NCI-H1417 treated with DMSO at 0.1 percent for 48 hours (cell line): ENCODE measurements around the gene LMBR1L.
A peak's percentile ranks its signal among the peaks of the same experiment; 100 is the strongest.

Experiments
- DNase-seq: peaks from one replicate; lab custom pipeline; 2025; lab: John Stamatoyannopoulos, UW

Gene LMBR1L

DNA sequence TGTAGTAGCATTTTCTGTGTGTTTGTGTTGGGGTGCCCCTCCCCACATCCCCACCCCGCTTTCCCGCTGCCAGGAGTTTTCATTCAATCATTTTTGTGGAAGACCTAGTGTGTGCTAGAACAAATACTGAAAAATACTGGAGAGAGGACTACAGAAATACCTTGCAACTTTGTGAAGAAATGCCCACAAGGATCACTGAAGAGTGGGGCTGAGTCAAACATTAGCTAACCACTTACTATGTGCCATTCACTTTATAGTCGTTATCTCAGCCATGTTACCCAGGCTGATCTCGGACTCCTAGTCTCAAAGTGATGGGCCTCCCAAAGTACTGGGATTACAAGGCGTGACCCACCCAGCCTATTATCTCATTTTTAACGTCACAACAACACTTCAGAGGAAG is 559 bp upstream of the LMBR1L start:
- no peak for DNase-seq

DNA sequence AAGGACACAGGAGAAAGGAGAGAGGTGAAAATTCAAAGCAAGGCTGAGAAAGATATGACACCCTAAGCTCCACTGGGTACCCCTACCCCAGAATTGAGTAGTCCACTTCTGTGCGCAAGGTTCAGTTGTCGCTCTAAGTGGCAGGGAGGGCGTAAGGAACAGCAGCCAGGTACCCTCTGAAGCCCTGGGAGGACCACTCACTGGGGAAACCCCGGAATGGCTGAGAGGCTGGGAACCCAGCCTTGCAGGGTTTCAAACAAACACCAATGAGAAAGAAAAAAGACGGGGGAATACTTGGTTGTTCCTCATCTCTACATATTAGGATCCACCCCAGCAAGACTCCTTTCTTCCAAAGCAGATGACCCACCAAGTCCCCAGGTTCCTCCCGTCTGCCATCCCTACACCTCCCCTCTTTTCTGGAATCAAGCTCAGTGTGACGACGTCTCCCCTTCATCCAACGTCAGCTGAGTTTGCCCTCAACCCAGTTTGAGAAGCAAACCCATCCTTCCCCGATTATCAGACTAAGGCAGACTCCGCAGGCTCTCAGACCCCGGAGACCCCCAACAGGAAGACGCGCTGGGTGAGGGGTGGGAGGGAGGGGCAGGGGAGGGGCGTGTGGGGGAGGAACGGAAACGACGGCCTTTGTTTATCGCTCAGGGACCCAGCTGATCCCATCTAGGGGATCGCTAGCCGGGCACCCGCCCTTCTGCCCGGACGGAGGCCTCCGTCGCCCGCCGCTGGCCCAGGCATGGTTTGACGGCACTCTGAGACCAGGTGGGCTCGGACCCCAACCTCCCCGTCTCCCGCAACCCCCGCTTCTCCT is 795 bp downstream of the LMBR1L start:
- DNase-seq: no peak

DNA sequence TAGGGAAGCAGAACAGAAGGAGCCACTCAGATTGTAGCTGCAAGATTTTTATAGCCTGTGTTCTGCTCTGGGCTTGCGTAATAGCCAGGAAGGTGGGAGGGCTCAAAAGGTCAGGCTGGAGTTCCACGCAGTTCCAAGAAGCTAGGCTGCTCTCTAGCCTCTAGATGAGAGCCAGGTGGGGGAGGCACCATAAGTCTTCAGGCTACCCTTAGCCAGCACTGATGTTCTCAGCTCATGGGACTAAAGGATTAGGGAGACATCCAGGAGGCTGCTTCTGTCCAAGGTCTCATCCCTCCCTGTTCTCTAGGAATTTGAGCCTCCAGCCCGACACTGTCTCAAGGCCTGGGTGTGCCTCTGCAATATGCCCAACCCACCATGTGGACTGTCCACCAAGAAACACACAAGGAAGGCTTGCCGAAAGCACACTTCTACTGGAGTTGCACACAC is 1.7 kb downstream of the LMBR1L start:
- no peak for DNase-seq

DNA sequence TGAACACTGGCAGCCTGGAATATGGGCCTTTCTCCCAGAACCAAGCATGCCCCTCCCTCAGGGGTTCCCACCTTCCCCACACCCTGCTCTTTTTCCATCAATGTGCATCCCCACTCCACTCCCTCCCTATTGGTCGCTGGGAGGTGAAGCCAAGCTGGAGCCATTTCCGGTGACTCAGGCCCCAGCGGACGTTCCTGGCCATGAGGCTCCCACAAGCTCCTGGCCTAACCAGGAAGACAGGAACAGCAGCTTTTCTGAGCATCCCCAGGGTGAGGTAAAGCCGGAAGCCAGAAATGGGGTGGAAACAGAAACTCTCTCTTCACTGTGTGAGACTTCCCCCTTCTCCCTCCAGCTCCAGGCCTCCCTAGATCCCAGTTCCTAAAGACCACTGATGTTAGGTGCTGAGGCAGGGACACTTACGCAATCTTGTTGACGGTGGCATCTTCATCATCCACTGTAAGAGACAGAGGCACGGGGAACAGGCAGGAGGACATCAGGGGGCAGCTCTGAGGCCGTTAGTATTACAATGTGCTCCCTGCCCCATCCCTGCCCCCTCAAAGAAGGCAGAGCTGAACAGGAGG is 5.1 kb downstream of the LMBR1L start:
- DNase-seq: no peak

DNA sequence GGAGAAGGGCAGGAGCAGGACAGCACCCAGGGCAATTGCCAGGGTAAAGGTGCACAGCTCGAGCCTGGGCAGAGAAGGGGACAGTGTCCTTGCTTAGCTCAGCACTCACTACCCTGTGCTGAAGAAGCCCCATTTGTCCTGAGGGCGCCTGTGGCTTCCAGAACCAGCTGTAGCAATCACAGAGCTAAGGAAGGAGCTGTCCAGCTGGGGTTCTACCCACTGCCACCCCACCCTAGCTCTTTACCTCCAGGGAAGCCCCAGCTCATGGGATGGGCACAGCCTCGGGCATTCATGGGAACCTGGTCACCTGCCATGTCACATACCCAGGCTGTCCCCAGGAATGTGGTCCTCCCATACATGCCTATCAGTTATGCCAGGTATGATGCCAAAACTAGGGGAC is 5.8 kb downstream of the LMBR1L start:
- DNase-seq: no peak

DNA sequence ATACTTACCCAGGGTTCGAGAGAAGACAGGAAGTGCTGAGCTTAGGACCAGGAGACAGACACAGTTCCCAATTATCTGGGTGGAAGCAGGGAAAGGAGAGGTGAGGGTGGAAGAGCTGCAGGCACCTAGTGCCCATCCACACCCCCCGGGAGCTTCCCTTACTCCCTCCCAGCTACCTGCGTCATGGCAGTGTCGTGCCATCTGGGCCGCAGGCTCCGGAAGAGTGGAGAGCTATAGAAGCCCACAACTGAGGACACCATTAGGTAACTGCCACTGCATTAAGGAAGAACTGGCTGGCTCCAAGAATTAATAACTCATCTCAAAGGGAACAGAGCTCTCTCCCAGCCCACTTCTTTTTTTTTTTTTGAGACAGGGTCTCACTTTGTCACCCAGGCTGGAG is 10.3 kb downstream of the LMBR1L start:
- no peak for DNase-seq

DNA sequence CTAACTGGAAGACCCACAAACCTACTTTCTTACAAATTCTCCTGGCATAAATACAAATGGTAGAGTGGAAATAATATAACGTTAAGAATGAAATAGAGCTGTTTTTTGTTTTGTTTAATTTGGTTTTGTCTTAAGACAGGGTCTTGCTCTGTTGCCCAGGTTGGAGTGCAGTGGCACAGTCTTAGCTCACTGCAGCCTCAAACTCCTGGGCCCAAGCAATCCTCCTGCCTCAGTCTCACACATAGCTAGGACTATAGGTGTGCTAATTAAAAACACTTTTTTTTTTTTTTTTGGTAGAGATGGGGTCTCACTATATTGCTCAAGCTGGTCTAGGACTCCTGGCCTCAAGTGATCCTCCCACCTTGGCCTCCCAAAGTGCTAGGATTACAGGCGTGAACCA is 11.9 kb downstream of the LMBR1L start:
- DNase-seq: no peak

DNA sequence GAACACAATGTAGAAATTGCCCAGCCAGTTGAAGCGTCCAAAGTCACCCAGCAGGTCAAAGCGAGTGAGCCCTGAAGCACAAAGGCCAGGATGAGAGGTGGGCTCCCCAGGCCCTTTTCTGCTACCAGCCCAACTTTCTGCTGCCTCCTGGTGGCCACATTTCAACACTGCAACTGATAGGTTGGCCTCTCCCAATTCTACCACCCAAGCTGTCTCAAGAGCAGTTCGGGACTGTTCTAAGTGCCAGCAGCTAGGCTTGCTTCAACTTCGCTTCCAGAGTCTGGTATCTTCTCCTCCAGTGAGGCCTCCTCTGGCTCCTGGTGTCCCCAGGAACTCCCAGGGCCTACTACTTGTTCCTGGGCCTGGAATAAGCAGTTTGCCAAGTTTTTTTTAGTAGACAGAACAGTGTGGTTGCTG is 12.6 kb downstream of the LMBR1L start:
- no peak for DNase-seq

DNA sequence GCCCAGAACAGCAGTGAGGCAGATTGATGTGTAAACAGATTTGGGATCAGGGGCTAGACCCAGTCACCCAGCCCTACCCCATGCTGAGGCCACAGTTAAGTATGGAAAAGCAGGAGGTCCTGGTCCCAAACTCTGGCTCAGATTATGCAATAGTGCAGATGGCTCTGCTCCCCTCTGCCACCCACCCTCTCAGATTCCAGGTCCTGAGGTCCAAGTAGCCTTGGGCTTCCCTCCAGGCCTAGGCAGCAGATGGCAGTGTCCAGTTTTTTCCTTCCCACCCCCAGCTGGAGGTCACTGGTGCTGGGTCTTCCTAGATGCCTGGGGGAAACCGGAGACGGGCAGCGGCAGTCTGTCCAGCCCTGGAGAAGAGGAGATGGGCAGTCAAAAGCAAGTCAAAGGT is 13.3 kb downstream of the LMBR1L start:
- no peak for DNase-seq

DNA sequence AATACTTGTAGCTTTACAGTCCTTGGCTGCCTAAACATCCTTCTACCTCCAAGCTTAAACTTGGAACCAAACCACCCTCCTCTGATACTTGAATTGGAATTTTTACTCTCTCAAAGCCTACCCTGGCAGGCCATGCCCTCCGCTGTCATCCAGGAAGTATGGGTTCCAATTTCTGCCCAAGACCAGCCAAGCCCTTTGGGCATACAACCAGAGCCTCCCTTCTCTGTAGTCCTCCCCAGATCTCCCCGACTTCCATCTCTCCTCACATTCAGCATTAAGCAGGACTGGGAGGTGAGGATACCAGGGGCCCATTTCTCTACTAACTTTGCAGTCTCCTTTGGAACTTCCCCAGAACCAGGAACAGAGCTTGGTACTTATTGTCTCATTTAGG is 15.7 kb downstream of the LMBR1L start:
- DNase-seq: no peak

DNA sequence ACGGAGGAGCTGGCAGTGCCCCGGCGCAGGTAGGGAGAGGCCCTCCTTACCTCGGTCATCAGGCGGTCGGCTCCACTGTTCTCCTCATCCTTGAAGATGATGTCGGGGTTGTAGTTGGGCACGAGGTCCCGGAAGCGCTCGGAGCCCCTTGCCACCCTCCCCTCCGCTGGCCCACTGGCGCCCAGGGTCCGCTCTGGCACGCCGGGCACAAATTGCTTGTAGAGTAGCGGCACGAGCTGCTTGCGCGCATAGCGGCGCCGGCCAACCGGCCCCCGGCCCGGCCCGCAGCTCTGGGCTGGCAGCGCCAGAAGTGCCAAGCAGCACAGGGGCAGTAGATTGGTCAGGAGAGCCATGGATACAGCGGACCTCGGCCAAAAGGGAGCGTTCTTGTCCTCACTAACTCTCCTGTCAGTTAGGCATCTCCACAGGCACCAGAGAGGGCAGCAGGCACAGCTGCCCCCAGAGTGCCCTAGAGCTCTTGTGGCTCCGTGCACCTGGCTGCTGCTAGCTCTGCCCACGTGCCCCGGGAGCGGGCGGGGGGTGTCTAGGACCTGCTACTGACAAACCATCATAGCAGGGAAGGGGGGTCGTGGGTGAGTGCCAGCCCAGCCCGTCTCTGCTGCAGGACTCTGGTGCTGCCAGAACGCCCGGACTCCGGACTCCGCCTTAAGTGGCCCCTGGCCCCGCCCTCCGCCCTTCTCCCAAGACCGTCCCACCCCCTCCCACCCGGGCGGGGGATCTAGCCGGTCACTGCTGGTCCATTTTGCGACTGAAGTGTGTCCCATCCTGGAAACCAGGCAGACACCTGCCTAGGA is 16.3 kb downstream of the LMBR1L start, which contains the start of gene DHH:
Gene DHH, minus strand, starts transcription at position 642 of the 815 bp plus-strand sequence. Its CDS starts 289 bp downstream, at position 353.
- peak; percentile 11 for DNase-seq

DNA sequence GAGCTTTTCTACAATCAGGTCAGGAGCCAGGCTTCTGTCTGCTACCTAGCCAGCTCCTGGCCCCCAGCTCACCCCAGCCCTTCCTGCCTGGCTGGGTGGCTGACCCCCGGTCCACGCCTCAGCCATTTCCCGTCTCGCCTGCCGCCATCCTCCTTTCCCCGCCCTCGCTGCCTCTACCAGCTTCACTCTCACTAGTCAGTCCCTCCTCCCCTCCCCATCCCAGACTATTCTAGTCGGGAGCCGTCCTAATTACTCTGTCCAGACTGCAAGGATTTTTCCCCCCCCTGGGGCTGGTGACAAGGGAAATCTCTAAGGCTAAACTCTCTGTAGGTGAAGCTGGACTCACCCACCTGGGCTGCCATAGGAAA is 16.9 kb downstream of the LMBR1L start:
- DNase-seq: no peak

DNA sequence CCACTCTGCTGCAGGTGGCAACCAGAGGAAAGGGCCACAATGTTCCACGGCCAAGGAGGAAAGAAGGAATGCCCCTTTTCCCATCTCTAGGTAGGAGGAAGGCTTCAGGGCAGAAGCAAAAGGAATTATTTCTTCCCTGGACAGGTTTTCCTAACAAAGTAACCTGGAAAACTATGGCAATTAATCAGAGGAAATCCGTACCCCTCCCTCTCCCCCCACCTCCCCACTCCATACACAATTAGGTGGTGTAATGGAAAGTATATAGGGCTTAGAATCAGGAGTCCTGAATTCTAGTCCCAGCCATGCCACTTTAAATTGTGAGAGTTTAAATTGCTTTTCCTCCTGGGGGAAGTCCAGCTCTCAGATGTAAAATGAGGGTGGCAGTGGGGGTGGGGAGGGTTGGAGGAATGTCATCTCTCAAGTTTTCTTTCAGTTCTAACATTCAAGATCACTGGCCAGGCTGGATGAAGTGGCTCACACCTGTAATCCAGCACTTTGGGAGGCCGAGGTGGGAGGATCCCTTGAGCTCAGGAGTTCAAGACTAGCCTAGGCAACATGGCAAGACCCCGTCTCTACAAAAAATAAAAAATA is 17.7 kb downstream of the LMBR1L start:
- DNase-seq: no peak

DNA sequence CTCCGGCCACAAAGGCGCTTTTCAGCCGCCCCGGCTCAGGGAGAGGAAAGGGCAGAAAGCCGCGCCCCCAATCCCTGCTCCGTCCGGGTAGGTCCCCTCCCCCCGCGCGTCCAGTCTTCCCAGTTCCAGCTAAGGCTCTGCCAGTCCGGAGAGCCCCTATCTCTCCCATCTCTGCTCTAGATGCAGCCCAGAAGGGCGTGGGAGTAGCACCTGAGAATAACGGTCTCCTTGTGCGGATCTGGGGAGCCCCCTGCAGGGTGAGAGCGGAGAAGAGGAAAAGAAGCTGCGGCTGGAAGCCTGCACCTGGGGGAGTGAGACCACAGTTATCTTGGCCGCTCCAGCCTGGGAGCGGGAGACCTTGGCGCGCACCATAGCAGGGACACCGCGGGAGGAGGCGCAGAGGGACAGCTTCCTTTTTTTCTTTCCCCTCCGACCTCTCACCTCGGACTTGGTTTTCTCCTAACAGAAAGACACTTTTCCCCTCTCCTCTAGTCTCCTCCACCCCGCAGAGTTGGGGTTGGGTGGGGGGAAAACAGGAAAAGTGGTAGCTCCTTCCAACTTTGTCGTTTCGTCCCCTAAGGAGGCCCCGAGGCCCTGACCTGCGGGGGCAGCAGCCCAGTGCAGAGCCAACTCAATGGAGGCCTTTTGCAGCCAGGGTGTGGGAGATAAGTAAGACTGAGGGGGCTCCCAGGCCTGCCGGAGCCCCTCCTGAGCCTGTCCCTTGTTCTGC is 18.4 kb downstream of the LMBR1L start:
- no peak for DNase-seq

DNA sequence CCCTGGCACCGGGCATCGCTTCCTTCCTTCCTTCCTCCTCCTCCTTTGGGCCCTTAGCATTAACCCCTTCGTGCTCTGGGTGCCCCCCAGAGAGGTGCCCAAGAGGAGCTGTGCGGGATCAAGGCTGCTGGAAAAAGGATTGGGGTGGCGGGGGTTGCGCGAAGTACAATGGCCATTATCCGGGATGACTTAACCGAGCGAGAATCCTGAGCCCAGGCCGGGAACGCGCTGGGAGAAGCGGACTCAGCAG is 18.9 kb downstream of the LMBR1L start:
- DNase-seq: no peak

DNA sequence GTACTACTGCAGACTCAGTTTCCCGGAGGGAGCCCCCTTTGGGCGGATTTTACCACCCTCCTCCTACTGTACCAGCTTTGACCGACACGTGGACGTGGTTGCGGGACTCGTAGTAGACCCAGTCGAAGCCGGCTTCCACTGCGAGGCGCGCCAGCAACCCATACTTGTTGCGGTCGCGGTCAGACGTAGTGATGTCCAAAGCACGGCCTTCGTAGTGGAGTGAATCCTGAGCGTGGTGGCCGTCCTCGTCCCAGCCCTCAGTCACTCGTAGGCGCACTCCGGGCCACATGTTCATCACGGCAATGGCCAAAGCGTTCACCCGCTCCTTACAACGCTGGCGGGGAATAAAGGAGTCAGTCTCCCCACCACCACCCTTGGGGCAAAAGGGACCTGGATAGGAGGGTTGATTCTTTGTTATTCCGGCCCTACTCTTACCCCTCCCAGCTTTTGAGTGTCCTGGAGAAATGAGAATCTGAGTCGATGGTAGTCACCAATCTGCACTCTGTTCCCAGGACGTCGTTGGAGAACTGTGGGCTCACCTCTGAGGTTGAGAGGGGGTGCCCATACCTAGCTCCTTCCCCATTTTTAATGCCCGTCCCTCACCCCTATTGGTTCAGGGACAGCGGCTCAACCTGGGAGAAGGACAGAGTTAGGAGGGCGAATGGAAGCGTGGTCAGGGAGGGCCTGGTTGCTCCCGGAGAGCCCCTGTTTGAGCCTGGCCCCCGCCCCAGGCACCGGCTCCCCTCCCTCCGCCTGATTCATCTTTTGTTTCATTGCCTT is 19.4 kb downstream of the LMBR1L start:
- DNase-seq: no peak

DNA sequence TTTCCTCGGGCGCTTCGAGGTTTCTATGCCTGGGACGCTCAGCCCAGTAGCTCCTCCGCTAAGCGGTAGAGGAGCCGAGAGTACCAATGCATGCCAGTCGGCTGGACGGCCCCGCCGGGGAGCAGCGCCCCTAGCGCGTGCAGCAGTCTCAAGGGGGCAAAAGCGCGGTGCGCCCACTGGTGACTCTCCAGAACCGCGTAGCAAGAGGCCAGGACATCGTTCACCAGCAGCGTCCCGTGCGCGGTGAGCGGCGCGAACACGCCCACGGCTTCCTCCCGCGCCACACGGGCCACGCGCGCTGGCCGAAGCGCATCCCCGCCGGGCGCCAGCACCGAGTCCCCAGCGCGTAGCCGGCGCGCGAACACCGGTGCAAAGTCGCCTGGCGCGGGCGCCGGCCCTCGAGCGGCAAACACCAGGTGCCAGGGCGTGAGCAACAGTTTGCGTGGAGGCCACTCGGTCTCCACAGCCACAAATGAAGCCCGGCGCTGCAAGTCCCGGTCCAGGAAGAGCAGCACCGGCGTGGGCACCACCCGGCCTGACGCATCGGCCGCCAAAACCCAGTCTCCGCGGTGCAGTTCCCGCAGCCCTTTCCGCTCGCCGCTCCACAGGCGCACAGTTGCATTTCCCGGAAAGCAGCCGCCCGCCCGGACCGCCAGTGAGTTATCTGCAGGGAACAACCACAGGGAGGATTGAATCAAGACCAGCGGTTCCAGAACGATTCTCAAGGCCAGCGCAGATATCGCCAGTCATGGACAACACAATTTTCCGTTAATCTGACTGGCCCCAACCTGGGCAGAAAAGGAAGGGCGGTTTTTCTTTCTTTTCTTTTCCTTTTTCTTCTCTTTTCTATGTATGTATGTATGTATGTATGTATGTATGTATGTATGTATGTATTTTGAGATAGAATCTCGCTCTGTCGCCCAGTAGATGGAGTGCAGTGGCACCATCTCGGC is 20.6 kb downstream of the LMBR1L start:
- DNase-seq: no peak

DNA sequence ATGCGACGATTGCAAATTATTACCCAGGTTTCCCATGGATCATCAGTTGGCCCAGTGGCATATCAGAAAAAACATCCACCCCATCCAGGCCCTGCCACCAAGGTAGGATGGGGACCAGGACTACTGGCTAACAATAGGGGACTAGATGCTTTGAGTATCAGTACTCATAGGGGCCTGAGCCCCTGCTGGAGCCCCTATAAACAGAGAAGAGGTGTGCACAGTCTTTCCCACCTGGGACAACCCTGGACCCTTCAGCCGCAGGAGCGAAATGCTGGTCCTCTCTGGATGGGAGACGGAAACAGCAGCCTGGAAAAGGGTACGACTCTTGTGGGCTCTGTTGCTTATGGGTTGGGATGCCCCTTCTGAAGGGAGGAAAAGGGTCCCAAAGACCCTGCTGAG is 21.7 kb downstream of the LMBR1L start:
- DNase-seq: no peak

DNA sequence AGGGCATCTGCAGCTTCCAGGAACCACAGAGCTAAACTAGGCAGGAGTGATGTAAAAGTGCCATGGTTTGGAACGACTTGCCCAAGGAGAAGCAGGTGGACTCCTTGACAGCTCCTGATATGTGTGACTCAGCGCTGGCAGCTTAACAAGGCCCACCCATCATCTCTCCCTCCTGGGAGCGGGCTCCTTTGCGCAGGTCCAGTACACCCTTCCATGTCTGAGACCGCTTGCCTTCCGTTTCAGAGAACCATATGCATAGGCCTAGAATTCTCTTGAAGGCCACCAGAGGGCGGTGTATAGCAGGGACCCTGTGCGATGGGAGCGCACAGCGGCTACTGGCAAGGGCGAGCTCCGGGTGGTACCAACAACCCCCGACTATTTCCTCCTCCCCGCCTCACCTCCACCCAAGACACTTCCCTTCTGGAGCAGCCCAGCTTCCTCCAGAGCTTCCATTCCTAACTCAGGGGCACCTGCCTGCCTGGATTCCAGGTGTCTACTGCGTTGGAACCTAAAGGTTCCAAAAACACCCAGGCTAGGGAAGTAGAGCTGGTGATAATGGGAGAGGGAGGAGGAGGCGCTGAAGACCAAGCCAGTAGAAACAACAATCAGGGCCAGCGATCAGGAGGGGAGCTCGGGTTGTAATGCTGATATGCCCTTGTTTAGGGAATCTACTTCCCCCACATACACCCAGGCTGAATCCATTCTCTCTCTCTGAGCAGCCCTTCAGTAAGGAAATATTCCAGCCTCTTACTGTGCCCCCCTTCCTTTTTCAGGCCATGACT is 22.3 kb downstream of the LMBR1L start:
- peak; percentile 59 for DNase-seq
